ENCODE measurements around the gene DCDC1. TPM values are rescaled to one million over a fixed set of nuclear protein-coding genes. Genes with fewer than 3 reads are reported as not detected.

DCDC1 gene
- total RNA-seq, 1 experiment from 2014 or later: 0.22 TPM

GRCh38 chr11:31160504-31161422 lies 208.8 kb downstream of the DCDC1 start:
- no peak overlapping the region for H3K27ac Mint-ChIP-seq
- ChIA-PET POLR2A (no interaction called here), CTCF (interaction anchor here (1.0 to 1.5 kb wide), 5 partner anchors 20 to 80 kb away, joined by 3 to 5 read pairs (median 4); no protein-coding TSS in a partner anchor)
- no peaks in the 10 kb centered on the region for H3K36me3 Mint-ChIP-seq
- no peaks in the 10 kb centered on the region for H3K9me3 Mint-ChIP-seq
- TF ChIP-seq CTCF (IDR thresholded peaks at IDR 0.05) (peak; percentile 54), E2F1 (CRISPR knock-in tag; IDR thresholded peaks at IDR 0.05) (no peak)
- no peak for DNase-seq (ENCODE audit: low spot score)
- H3K27me3 Mint-ChIP-seq (ENCODE audit: low read depth): no peaks in the 10 kb centered on the region
- H3K4me3 Mint-ChIP-seq: no peak overlapping the region
- ATAC-seq: peak; percentile 84
- 0 out of 2 replicates have a peak, but pooled peaks cover 2% of the 10 kb centered on the region for H3K4me1 Mint-ChIP-seq

- TF ChIP-seq SP1 (CRISPR knock-in tag; conservative IDR thresholded peaks at IDR 0.05): no peak
- TF ChIP-seq ZNF425 (CRISPR knock-in tag; conservative IDR thresholded peaks at IDR 0.05): no peak
- TF ChIP-seq ZNF219 (CRISPR knock-in tag; IDR thresholded peaks at IDR 0.05; ENCODE audit: borderline replicate concordance): no peak
- TF ChIP-seq FOXJ3 (CRISPR knock-in tag; IDR thresholded peaks at IDR 0.05; ENCODE audit: borderline replicate concordance): no peak
- TF ChIP-seq ZNF416 (CRISPR knock-in tag; IDR thresholded peaks at IDR 0.05): no peak
- TF ChIP-seq E2F1 (CRISPR knock-in tag; IDR thresholded peaks at IDR 0.05): no peak
- no peak for TF ChIP-seq CREB1 (CRISPR knock-in tag; IDR thresholded peaks at IDR 0.05)
- TF ChIP-seq ETV6 (CRISPR knock-in tag; IDR thresholded peaks at IDR 0.05): no peak
- no peak for TF ChIP-seq FOXP1 (CRISPR knock-in tag; IDR thresholded peaks at IDR 0.05; ENCODE audit: borderline replicate concordance)
- no peak for TF ChIP-seq PRRX2 (CRISPR knock-in tag; IDR thresholded peaks at IDR 0.05)
- no peak for TF ChIP-seq ZNF512 (CRISPR knock-in tag; IDR thresholded peaks at IDR 0.05; ENCODE audit: borderline replicate concordance)
- no peak for TF ChIP-seq ATF6 (CRISPR knock-in tag; IDR thresholded peaks at IDR 0.05)
- no peak for TF ChIP-seq GABPB1 (CRISPR knock-in tag; IDR thresholded peaks at IDR 0.05)
- no peak for TF ChIP-seq HMGA2 (CRISPR knock-in tag; IDR thresholded peaks at IDR 0.05)
- no peak for TF ChIP-seq ZNF396 (CRISPR knock-in tag; IDR thresholded peaks at IDR 0.05; ENCODE audit: borderline replicate concordance)
- 0 out of 2 replicates have a peak, but pooled peaks cover 7% of the 10 kb centered on the region for H3K36me3 Mint-ChIP-seq
- no peak overlapping the region for H3K4me3 Mint-ChIP-seq
- H3K27ac Mint-ChIP-seq: no peak overlapping the region
- peaks cover 13% of the 10 kb centered on the region for H3K9me3 Mint-ChIP-seq
- POLR2A ChIA-PET: no interaction called here
- CTCF ChIA-PET: interaction anchor here (1.8 kb wide), 1 partner anchor 44 kb away, joined by 5 read pairs; no protein-coding TSS in a partner anchor
- DNase-seq (ENCODE audit: low spot score) (no peak), ATAC-seq (no peak)
- H3K27me3 Mint-ChIP-seq (ENCODE audit: low read depth): no peaks in the 10 kb centered on the region
- H3K4me1 Mint-ChIP-seq: no peaks in the 10 kb centered on the region
Observed at GRCh38 chr11:31150841-31151240, 218.7 kb downstream of the DCDC1 start.

Data from WTC11 (cell line).